GM12801 (cell line): ENCODE results near the gene NPHP4.

Experiments used
- CTCF ChIP-seq: IDR thresholded peaks from one replicate; pipeline ENCODE4 v1.5.1; 2011; ENCODE audit warnings: control low read depth; ENCODE audit not compliant: insufficient read length; ENCODE audit errors: extremely low read depth

The NPHP4 gene

GRCh38 chr1:6011161-6011945 is 19.1 kb upstream of the NPHP4 start:
- TF ChIP-seq CTCF = no peak

- TF ChIP-seq CTCF = no peak
These were observed 18.3 kb upstream of the NPHP4 start for GRCh38 chr1:6010554-6010953.

GRCh38 chr1:6009120-6010040 is 17.2 kb upstream of the NPHP4 start:
- no peak for TF ChIP-seq CTCF

- no peak for TF ChIP-seq CTCF
These were observed 16.5 kb upstream of the NPHP4 start for GRCh38 chr1:6008696-6009095.

- no peak for TF ChIP-seq CTCF
These were observed 15.8 kb upstream of the NPHP4 start for GRCh38 chr1:6008084-6008415.

- no peak for TF ChIP-seq CTCF
These were observed 15.3 kb upstream of the NPHP4 start for GRCh38 chr1:6007318-6008083.

GRCh38 chr1:6006882-6007281 is 14.7 kb upstream of the NPHP4 start:
- TF ChIP-seq CTCF = no peak
